Measurements from ENCODE around the gene ST6GALNAC6.

- TF ChIP-seq GATA2 (IDR thresholded peaks at IDR 0.05; ENCODE audit: low read depth, low read length) (0 out of 2 replicates have a peak, but pooled peaks have one; percentile 7), GATA3 (IDR thresholded peaks at IDR 0.05; ENCODE audit: low read depth, low read length) (no peak)
Measured at GRCh38 chr9:127937388-127938297, 38.2 kb upstream of the ST6GALNAC6 start, which contains the start of gene DPM2.
